Large intestine (tissue), 3 donors: ENCODE data around the gene CA10. TPM values are rescaled to one million over a fixed set of nuclear protein-coding genes. Genes with fewer than 3 reads are reported as not detected.
A peak's percentile ranks its signal among the peaks of the same experiment; 100 is the strongest.

Experiments used
- DNase-seq, 2 donors: peaks; one replicate each; pipeline versions ENCODE4 v3.0.0 to v3.0.0-alpha.2; 2013
- H3K27ac ChIP-seq: one replicate; pipeline ENCODE4 v1.5.1; 2013; ENCODE audit warnings: low read length
- H3K27me3 ChIP-seq: 2 replicates; pipeline ENCODE4 v1.6.1; 2013; ENCODE audit warnings: low read length; ENCODE audit not compliant: control insufficient read depth, insufficient read depth
- H3K36me3 ChIP-seq: 2 replicates; pipeline ENCODE4 v1.6.1; 2013; ENCODE audit warnings: low read length; ENCODE audit not compliant: control insufficient read depth, insufficient read depth
- H3K4me1 ChIP-seq: one replicate; pipeline ENCODE4 v1.6.1; 2013; ENCODE audit warnings: low read length; ENCODE audit not compliant: control insufficient read depth, insufficient read depth
- H3K4me3 ChIP-seq: one replicate; pipeline ENCODE4 v1.5.1; 2013; ENCODE audit warnings: low read length
- H3K9me3 ChIP-seq: one replicate; pipeline ENCODE4 v1.6.1; 2013; ENCODE audit warnings: mild to moderate bottlenecking, low read depth, low read length, moderate library complexity; ENCODE audit not compliant: control insufficient read depth
- WGBS: methylation state at CpG from one replicate; pipeline ENCODE4 v1.1.5; 2013; ENCODE audit warnings: low lambda C conversion rate; ENCODE audit not compliant: insufficient coverage; 5-methylcytosine and 5-hydroxymethylcytosine counted together
- polyA plus RNA-seq: library from polyadenylated mRNA; unstranded; fragments of 120-200 nt; gene quantifications from one replicate; pipeline ENCODE4 v1.2.1, GENCODE V29; 2013

CA10 gene
- polyA plus RNA-seq, 1 donor = 1.2 TPM

DNA sequence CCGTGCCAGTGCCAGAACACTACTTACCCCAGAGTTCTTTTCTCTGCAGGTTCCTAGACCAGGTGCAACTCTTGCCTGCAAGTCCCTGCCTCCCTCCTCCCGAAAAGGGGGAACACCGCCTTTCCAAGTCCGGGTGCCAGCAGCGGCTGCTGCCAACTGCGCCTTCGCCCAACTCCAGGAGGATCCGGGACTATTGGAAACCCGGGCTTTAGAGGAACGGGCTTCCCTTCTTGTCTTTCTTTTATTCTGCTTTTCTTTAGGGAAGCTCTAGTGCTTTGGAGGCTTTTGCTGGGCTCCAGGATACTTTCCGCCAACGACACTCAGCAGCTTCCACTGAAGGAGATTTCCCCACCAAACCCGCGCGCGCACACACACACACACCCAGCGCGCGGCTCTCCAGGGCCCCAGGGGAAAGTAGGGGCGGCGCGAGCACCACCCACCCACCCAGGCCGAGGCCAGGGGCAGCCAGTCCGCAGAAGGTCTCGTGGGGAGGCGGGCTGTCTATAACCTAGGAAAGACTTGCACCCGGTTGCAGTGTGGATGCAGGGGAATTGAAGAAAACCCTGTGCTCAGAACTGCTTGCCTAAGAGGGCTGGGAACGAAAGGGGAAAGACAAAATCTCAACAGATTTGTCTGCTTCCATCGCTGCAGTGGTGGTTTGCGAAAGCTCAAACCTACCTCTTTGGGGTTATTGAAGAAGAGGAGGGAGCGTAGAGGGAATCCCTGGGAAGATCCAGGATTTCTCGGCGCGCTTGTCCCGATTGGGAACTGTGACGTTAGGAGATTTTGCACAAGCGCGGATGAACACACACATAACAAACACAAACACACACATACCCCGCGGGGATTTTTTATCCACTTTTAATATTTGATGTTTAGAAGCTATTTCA is 977 bp upstream of the CA10 start:
- Histone ChIP-seq H3K4me1 (no peaks in the 10 kb centered on the region), H3K9me3 (no peaks in the 10 kb centered on the region), H3K27ac (no peak overlapping the region), H3K36me3 (no peaks in the 10 kb centered on the region), H3K27me3 (peaks cover 55% of the 10 kb centered on the region), H3K4me3 (no peak overlapping the region)
- DNase-seq = no peak
- WGBS = 0% methylated on average over 1 of the region's 40 CpGs

GRCh38 chr17:52157603-52158449 is 688 bp downstream of the CA10 start:
- Histone ChIP-seq H3K27ac (no peak overlapping the region), H3K27me3 (peaks cover 57% of the 10 kb centered on the region), H3K4me1 (no peaks in the 10 kb centered on the region), H3K9me3 (no peaks in the 10 kb centered on the region), H3K36me3 (no peaks in the 10 kb centered on the region), H3K4me3 (no peak overlapping the region)
- no CpG with 5 or more reads among the region's 68 CpGs for WGBS
- DNase-seq = no peak

DNA sequence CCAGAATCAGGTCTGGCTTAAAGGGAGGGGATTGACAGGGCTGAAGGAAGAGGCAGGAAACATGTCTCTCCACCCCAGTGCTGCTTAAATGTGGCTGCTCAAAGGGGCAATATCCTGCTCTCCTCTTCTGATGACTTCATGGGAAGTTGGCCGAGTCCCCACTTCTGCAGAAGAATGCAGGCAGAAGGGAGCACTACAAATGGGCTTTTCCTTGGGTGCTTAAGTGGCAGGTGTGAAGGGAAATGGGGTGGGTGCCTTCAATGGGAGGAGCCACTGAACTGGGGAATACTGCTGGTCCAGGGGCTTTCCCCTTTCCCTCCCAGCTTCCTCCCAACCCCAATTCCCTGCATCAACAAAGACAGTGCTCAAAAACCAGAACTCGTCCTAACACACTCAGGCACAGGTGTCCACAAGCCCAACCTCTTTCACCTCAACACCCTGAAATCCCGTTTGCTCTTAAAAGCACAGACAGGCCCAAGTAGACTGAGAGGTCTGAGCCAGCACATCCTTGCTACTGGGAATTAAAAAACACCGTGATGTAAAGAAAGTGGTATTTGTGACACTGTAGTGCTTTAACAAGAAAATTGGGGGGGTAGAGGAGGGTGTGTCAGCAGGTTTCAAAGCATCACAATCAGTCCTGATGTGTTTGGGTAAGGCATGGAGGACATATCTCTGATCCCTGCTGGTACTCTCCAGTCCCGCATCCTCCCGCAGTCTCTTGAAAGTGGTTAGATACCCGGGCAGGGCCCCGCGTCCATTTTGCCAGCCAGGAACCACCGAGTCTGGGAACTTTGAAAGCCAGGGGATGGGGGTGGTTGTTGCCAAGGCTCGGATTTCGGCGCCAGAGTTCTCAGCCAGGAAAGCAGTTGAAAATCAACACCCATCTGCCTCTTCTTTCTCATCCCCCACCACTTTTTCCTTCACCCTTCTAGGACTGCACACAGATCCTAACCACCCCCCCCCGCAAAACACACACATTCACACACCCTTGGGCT is 1.6 kb downstream of the CA10 start:
- H3K9me3 ChIP-seq = no peaks in the 10 kb centered on the region
- H3K4me1 ChIP-seq = no peaks in the 10 kb centered on the region
- H3K4me3 ChIP-seq = no peak overlapping the region
- H3K36me3 ChIP-seq = no peaks in the 10 kb centered on the region
- WGBS = no CpG with 5 or more reads among the region's 14 CpGs
- H3K27me3 ChIP-seq = peaks cover 57% of the 10 kb centered on the region
- H3K27ac ChIP-seq = no peak overlapping the region
- DNase-seq = peak in 1 of 2 donors; percentile 2

DNA sequence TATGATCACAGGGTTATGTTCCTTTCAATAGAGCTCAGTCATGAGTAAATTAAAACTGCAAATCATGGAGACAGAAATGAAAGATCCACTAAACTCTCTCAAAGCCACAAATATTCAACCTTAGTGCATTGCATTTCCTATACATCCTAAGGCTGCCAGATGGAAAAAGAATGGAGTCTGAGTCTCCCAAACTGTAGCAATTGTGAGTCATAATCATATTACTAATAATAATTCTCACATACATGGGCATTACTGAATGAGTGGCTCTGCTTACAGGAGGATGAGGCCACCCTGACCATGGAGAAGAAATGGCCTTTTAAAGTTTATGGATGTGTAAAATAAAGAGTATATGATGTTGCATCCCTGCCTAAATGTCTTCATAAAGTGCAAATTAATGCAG is 3.2 kb downstream of the CA10 start:
- H3K27ac ChIP-seq = no peak overlapping the region
- H3K36me3 ChIP-seq = no peaks in the 10 kb centered on the region
- H3K27me3 ChIP-seq = peaks cover 53% of the 10 kb centered on the region
- H3K9me3 ChIP-seq = no peaks in the 10 kb centered on the region
- H3K4me3 ChIP-seq = no peak overlapping the region
- no peak for DNase-seq
- no peaks in the 10 kb centered on the region for H3K4me1 ChIP-seq

- 57% methylated on average over 1 of the region's 4 CpGs for WGBS
- H3K4me3 ChIP-seq = no peak overlapping the region
- H3K36me3 ChIP-seq = no peaks in the 10 kb centered on the region
- DNase-seq = no peak
- H3K27ac ChIP-seq = no peak overlapping the region
- peaks cover 45% of the 10 kb centered on the region for H3K27me3 ChIP-seq
- H3K9me3 ChIP-seq = no peaks in the 10 kb centered on the region
- no peaks in the 10 kb centered on the region for H3K4me1 ChIP-seq
Measured at GRCh38 chr17:52154466-52154865, 4.0 kb downstream of the CA10 start.

DNA sequence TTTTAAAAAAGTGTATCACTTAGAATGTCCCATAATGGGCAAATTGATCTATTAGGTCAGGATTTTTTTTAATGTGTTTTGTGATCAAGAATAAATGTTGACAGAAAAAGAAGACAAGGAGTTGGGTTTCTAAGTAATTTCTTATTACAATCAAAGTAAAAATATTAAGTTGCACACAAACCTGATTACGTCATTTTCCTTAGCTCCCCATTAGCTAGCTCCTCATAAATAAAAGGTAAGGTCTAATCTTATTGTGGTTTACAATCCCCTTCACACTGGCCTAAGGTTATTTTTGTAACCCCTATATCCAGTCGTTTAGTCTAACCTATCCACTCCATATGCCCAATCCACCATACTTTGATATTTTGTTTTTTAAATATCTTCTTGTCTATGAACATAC is 7.6 kb downstream of the CA10 start:
- WGBS = 100% methylated on average over 1 of the region's 2 CpGs
- H3K4me1 ChIP-seq = no peaks in the 10 kb centered on the region
- peaks cover 11% of the 10 kb centered on the region for H3K27me3 ChIP-seq
- H3K9me3 ChIP-seq = no peaks in the 10 kb centered on the region
- H3K4me3 ChIP-seq = no peak overlapping the region
- no peaks in the 10 kb centered on the region for H3K36me3 ChIP-seq
- H3K27ac ChIP-seq = no peak overlapping the region
- DNase-seq = no peak

DNA sequence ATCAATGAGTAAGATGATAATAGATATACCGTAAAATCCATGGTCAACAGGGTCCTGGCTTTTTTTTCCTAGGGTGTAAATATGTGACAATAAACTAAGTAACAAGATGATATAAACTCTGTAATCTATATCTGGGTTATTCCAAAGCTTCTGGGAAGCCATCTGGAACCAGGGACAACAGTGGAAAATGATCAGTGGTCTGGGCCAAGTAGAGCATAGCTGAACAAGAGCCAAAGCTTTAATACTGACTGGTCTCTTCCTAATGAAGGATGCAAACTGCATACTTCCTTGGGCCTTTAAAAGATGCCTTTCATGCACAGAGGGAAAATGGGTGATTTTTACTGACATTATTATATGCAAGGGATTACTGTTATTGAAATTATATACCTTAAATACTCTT is 8.9 kb downstream of the CA10 start:
- Histone ChIP-seq H3K36me3 (no peaks in the 10 kb centered on the region), H3K27ac (no peak overlapping the region), H3K4me1 (no peaks in the 10 kb centered on the region), H3K9me3 (no peaks in the 10 kb centered on the region), H3K4me3 (no peak overlapping the region), H3K27me3 (peaks cover 3% of the 10 kb centered on the region)
- WGBS = 50% methylated on average over 1 of the region's 1 CpG
- no peak for DNase-seq

GRCh38 chr17:52148969-52149351 is 9.6 kb downstream of the CA10 start:
- Histone ChIP-seq H3K36me3 (no peaks in the 10 kb centered on the region), H3K9me3 (no peaks in the 10 kb centered on the region), H3K27me3 (no peaks in the 10 kb centered on the region), H3K4me1 (no peaks in the 10 kb centered on the region), H3K4me3 (no peak overlapping the region), H3K27ac (no peak overlapping the region)
- no peak for DNase-seq
- WGBS = no CpG with 5 or more reads among the region's 1 CpG

GRCh38 chr17:52148288-52148968 is 10.1 kb downstream of the CA10 start:
- Histone ChIP-seq H3K27ac (no peak overlapping the region), H3K9me3 (no peaks in the 10 kb centered on the region), H3K4me3 (no peak overlapping the region), H3K4me1 (no peaks in the 10 kb centered on the region), H3K27me3 (no peaks in the 10 kb centered on the region), H3K36me3 (no peaks in the 10 kb centered on the region)
- WGBS = no CpG with 5 or more reads among the region's 2 CpGs
- no peak for DNase-seq
